Stomach smooth muscle (tissue), 2 donors: ENCODE measurements around the gene IL4R.

Experiments used
- H3K27ac ChIP-seq: one replicate; pipeline ENCODE4 v1.7.0; 2013; ENCODE audit warnings: mild to moderate bottlenecking, low read length, inconsistent platforms
- H3K27me3 ChIP-seq, 2 donors: one replicate each; pipeline ENCODE4 v1.7.0; 2013; ENCODE audit warnings: low read length in 2 of 2; ENCODE audit not compliant: insufficient read depth in 2 of 2, control insufficient read depth in 1 of 2
- H3K36me3 ChIP-seq, 2 donors: one replicate each; pipeline ENCODE4 v1.7.0; 2013; ENCODE audit warnings: low read length in 2 of 2; ENCODE audit not compliant: control insufficient read depth in 2 of 2, insufficient read depth in 2 of 2
- H3K4me1 ChIP-seq: one replicate; pipeline ENCODE4 v1.7.0; 2013; ENCODE audit warnings: low read length; ENCODE audit not compliant: control insufficient read depth, insufficient read depth
- H3K4me3 ChIP-seq, 2 donors: one replicate each; pipeline ENCODE4 v1.7.0; 2013; ENCODE audit warnings: low read length in 2 of 2
- H3K9ac ChIP-seq, 2 donors: one replicate each; pipeline ENCODE4 v1.7.0; 2013; ENCODE audit warnings: low read length in 2 of 2, mild to moderate bottlenecking in 1 of 2
- H3K9me3 ChIP-seq, 2 donors: one replicate each; pipeline ENCODE4 v1.7.0; 2013; ENCODE audit warnings: low read length in 2 of 2; ENCODE audit not compliant: control insufficient read depth in 2 of 2
- donor health status: healthy.
- donor health status: Pancreatic carcinoma.

The IL4R gene

GRCh38 chr16:27359615-27360014 is 45.8 kb downstream of the IL4R start:
- no peaks in the 10 kb centered on the region for H3K9me3 ChIP-seq
- H3K4me1 ChIP-seq, result peaks cover 3% of the 10 kb centered on the region
- no peaks in the 10 kb centered on the region for H3K27me3 ChIP-seq
- no peak overlapping the region for H3K9ac ChIP-seq
- peaks cover 73 to 75% of the 10 kb centered on the region in 2 donors for H3K36me3 ChIP-seq
- no peak overlapping the region for H3K4me3 ChIP-seq
- no peak overlapping the region for H3K27ac ChIP-seq

- H3K27me3 ChIP-seq, result no peaks in the 10 kb centered on the region
- H3K27ac ChIP-seq, result no peak overlapping the region
- H3K4me1 ChIP-seq, result peaks cover 4% of the 10 kb centered on the region
- peaks cover 54 to 55% of the 10 kb centered on the region in 2 donors for H3K36me3 ChIP-seq
- H3K4me3 ChIP-seq, result no peak overlapping the region
- no peak overlapping the region for H3K9ac ChIP-seq
- peaks cover 0 to 4% of the 10 kb centered on the region in 2 donors for H3K9me3 ChIP-seq
Measured at GRCh38 chr16:27361987-27362386, 48.2 kb downstream of the IL4R start.

- Histone ChIP-seq H3K9me3 (peaks cover 0 to 4% of the 10 kb centered on the region in 2 donors), H3K36me3 (peaks cover 51 to 52% of the 10 kb centered on the region in 2 donors), H3K9ac (no peak overlapping the region), H3K4me3 (no peak overlapping the region), H3K4me1 (peaks cover 10% of the 10 kb centered on the region), H3K27me3 (no peaks in the 10 kb centered on the region), H3K27ac (no peak overlapping the region)
Measured at GRCh38 chr16:27362570-27363245, 48.9 kb downstream of the IL4R start.

- H3K27ac ChIP-seq, result peak overlapping the region; percentile 41
- no peaks in the 10 kb centered on the region for H3K27me3 ChIP-seq
- peaks cover 45 to 49% of the 10 kb centered on the region in 2 donors for H3K36me3 ChIP-seq
- no peak overlapping the region for H3K9ac ChIP-seq
- peaks cover 14% of the 10 kb centered on the region for H3K4me1 ChIP-seq
- H3K4me3 ChIP-seq, result no peak overlapping the region
- peaks cover 0 to 4% of the 10 kb centered on the region in 2 donors for H3K9me3 ChIP-seq
Measured at GRCh38 chr16:27363246-27363632, 49.5 kb downstream of the IL4R start.

- Histone ChIP-seq H3K9me3 (peaks cover 0 to 4% of the 10 kb centered on the region in 2 donors), H3K9ac (no peak overlapping the region), H3K4me1 (peaks cover 14% of the 10 kb centered on the region), H3K27ac (peak overlapping the region; percentile 41), H3K36me3 (peaks cover 40 to 43% of the 10 kb centered on the region in 2 donors), H3K4me3 (no peak overlapping the region), H3K27me3 (no peaks in the 10 kb centered on the region)
Measured at GRCh38 chr16:27363797-27364196, 50.0 kb downstream of the IL4R start.

- Histone ChIP-seq H3K9me3 (peaks cover 0 to 4% of the 10 kb centered on the region in 2 donors), H3K27ac (no peak overlapping the region), H3K4me1 (peaks cover 14% of the 10 kb centered on the region), H3K9ac (no peak overlapping the region), H3K4me3 (no peak overlapping the region), H3K36me3 (peaks cover 32 to 35% of the 10 kb centered on the region in 2 donors), H3K27me3 (no peaks in the 10 kb centered on the region)
Measured at GRCh38 chr16:27364493-27365141, 50.8 kb downstream of the IL4R start.

GRCh38 chr16:27365142-27366089 is 51.6 kb downstream of the IL4R start:
- H3K9me3 ChIP-seq, result peaks cover 0 to 4% of the 10 kb centered on the region in 2 donors
- H3K27me3 ChIP-seq, result no peaks in the 10 kb centered on the region
- peaks cover 14% of the 10 kb centered on the region for H3K4me1 ChIP-seq
- no peak overlapping the region for H3K4me3 ChIP-seq
- no peak overlapping the region for H3K9ac ChIP-seq
- peaks cover 27 to 30% of the 10 kb centered on the region in 2 donors for H3K36me3 ChIP-seq
- no peak overlapping the region for H3K27ac ChIP-seq

- Histone ChIP-seq H3K9me3 (peaks cover 0 to 4% of the 10 kb centered on the region in 2 donors), H3K4me1 (peaks cover 14% of the 10 kb centered on the region), H3K27me3 (no peaks in the 10 kb centered on the region), H3K4me3 (no peak overlapping the region), H3K9ac (no peak overlapping the region), H3K36me3 (peaks cover 15 to 24% of the 10 kb centered on the region in 2 donors), H3K27ac (no peak overlapping the region)
Measured at GRCh38 chr16:27366687-27367460, 53.1 kb downstream of the IL4R start.

GRCh38 chr16:27367461-27368357 is 53.9 kb downstream of the IL4R start:
- Histone ChIP-seq H3K27ac (no peak overlapping the region), H3K27me3 (no peaks in the 10 kb centered on the region), H3K36me3 (peaks cover 7 to 16% of the 10 kb centered on the region in 2 donors), H3K9me3 (peaks cover 0 to 4% of the 10 kb centered on the region in 2 donors), H3K4me3 (peak overlapping the region; percentile 67 to 71), H3K9ac (peak overlapping the region in 1 of 2 donors; percentile 58), H3K4me1 (peaks cover 14% of the 10 kb centered on the region)
